GM13977 (cell line): ENCODE measurements around the gene ZDHHC9.
A peak's percentile ranks its signal among the peaks of the same experiment; 100 is the strongest.

Experiments used
- DNase-seq: peaks from one replicate; pipeline ENCODE4 v3.0.0; 2012; ENCODE audit warnings: low spot score
- in situ Hi-C: fragments of 300-500 bp; cut with MboI; formaldehyde crosslinking; loops from one replicate; pipeline ENCODE4 v1.12.0; 2022; ENCODE audit warnings: low sequenced_read_pairs, low pct_unique_long_range_greater_than_20kb, mixed read lengths, inconsistent platforms; ENCODE audit not compliant: unreplicated experiment
- TF ChIP-seq, protein P1 (sequence below): IDR thresholded peaks from 2 replicates; pipeline ENCODE4 v1.5.1; 2012; ENCODE audit warnings: mild to moderate bottlenecking, control low read depth; ENCODE audit not compliant: insufficient read depth; ENCODE audit errors: extremely low read depth, missing control alignments

ZDHHC9 gene

DNA sequence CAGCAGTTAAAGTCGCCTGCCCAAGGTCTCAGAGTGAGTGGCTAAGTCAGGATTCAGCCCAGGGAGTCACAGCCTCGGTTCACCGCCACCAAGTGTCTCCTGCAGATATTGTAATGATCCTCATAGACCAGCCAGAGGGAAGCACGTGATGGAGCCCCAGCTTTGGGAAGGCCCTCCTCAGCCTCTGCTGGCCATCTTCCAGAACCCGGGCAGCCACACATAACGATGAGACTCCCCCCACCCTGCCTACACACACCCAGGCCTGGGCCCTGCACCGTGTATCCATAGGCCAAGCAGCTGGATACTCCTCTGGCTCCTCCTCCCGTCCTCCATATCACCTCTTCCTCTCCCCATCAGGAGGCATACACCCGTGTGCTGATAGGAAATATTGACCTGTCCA lies 83.5 kb downstream of the ZDHHC9 start:
- DNase-seq = no peak
- in situ Hi-C loops = no loop called here
- TF ChIP-seq, protein P1, sequence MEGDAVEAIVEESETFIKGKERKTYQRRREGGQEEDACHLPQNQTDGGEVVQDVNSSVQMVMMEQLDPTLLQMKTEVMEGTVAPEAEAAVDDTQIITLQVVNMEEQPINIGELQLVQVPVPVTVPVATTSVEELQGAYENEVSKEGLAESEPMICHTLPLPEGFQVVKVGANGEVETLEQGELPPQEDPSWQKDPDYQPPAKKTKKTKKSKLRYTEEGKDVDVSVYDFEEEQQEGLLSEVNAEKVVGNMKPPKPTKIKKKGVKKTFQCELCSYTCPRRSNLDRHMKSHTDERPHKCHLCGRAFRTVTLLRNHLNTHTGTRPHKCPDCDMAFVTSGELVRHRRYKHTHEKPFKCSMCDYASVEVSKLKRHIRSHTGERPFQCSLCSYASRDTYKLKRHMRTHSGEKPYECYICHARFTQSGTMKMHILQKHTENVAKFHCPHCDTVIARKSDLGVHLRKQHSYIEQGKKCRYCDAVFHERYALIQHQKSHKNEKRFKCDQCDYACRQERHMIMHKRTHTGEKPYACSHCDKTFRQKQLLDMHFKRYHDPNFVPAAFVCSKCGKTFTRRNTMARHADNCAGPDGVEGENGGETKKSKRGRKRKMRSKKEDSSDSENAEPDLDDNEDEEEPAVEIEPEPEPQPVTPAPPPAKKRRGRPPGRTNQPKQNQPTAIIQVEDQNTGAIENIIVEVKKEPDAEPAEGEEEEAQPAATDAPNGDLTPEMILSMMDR = no peak

DNA sequence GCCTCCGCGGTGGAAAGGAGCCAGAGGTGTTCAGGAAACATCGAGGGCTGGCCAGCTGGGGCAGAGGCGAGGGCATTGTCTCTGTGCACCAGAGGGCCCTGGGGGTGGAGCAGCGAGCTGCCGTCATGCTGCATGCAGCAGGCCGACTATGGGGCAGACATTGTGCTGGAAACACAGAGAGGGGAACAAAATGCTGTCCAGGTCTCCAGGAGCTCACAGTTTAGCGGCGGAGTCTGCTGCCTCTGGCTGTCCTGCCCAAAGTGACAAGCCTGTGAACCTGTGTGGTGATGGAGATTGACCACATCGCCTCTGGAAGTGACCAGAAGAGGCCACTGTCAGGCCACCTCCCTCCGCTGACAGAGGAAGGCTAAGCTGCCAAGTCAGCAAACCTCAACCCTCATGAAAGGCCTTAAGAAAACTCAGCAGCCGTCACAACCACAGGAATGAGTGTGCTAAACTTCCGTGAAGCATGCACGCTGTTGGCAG lies 84.1 kb downstream of the ZDHHC9 start:
- in situ Hi-C loops = no loop called here
- DNase-seq = no peak
- TF ChIP-seq, protein P1 = no peak

DNA sequence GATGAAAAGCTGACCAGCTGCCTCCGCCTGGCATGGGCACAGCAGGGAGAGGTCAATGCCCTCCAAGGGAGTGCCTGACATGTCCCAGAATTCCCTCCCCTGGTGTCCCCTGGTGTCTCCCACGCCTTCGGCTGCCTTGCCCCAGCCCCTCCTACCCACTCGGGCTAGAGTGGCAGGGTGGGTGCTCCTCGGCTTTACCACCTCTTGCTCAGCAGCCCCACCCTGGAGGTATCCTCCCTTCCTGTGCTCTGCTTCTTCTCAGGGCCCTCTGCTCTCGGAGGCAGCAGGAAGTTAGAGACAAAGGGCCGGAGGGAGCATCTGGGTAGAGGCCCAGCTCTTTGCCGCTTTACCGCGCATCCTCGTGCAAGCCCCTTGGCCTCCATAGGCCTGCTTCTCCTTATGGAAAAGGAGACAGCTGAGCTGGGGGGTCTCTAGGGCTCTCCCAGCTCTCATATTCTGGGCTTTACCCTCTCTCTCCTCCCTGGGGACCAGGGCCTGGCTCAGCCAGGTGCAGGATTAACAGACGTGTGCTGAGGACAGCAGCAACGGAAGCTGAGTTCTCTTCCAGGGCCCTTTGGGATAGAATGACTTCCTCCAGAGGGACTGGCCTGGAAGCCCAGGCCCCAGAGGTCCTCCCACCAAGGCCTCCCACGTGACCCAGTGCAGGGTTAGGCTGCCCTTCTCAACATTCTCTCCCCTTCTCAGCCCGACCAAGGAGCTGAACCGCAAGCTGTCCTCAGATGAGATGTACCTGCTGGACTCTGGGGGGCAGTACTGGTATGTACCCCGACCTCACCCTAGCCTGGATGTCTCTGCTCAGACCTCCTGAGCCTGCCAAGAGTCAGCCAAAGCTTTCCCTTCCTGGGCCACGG lies 87.7 kb downstream of the ZDHHC9 start:
- no peak for DNase-seq
- TF ChIP-seq, protein P1 = peak; percentile 35
- in situ Hi-C loops = no loop called here

DNA sequence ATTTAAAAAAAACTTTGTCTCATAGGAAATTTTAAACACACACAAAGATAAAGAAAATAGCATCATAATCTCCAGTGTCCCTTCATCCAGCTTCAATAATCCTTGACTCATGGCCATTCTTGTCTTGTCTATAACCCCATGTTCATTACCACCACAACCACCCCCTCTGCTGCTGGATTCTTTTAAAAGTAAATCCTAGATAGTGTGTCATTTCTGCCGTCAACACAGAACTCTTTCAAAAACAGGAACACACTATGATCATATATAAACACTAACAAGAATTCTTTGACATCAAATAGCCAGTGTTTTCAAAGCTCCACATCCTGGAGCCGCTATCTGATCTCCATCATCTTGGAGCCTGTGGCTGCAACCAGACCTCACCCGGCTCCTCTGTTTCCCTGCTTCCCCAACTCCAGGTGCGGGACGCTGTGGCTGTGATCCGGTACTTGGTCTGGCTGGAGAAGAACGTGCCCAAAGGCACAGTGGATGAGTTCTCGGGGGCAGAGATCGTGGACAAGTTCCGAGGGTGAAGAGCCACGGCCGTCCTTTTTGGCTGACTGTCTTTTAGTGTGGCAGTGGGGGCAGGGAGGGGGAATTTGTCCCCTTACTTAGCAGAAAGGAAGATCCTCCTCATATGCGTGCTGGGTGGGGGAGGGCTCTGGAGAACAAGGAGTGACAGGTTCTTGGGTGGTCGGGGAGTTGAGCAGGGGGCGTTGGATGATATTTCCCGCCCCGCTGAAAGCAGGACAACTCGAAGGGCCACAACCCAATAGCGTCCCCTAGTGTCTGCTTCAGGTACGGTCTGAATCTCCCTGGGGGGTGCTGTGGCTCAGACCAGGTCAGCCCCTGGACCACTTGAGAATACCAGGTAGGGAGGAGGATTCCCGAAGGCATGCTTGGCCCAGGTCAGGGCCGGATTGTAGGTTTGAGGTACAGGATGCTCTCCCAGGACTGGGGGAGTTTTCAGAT lies 89.3 kb downstream of the ZDHHC9 start:
- in situ Hi-C loops = no loop called here

More for the DNA sequence above, 89.3 kb downstream of the ZDHHC9 start:
- TF ChIP-seq, protein P1 = peak; percentile 34
- DNase-seq = no peak
